ENCODE measurements around the gene NPFF. TPM values are rescaled to one million over a fixed set of nuclear protein-coding genes. Genes with fewer than 3 reads are reported as not detected.

NPFF gene
- total and polyA plus RNA-seq, 2 of the 13 experiments (the other 11 are each of a cell fraction or from before 2014, with no cell fraction given): not detected

DNA sequence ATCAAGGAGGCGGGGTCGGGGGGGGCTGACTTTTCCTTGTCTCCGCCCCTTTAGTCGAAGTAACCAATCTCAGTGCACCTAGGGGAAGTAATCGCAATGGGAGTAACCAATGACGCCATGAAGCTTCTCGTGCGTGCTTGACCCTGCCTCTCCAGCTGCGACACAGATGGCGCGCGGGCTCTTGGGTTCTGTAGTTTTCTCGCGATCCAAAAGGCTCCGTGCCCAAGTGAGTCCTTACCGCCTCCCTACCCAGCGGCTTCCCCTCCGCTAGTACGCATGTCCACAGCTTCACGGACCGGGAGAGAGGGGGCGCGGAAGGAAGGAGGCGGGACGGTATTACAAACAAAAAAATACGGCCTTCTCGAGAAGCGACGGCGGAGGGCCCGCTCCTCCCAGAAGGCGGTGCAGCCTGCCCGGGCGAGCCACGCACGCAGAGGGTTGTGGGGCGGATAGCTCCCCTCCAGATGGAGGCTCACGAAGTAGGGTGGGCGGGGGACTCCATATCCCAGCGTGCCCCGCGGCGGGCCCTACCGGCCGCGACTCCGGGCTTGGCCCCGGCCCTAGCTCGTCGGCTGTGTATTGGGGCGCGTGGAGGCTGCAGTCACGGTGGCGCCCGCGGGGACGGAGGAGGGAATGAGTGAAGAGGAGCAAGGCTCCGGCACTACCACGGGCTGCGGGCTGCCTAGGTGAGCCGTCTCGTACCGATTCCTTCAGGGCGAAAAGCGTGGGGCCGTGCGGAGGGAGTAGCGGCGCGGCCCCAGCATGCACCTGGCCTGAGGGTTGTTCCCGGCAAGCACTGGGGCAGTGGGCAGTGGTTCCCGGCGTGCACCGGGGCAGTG lies 6.3 kb downstream of the NPFF start, which contains the start of gene TARBP2:
TARBP2 (plus strand) TSS at position 508 of the 839 bp plus-strand sequence; CDS start at position 634, 126 bp downstream.
- H3K4me3 ChIP-seq (replicated peaks in 1 of 3; ENCODE audit: insufficient read depth in 1 of 3, low read depth in 2 of 3, low read length in 3 of 3): peak within 1 kb of the TSS; percentile 69 to 78 (median 76)
- H3K27ac ChIP-seq (ENCODE audit: extremely low read length, insufficient read depth, low read length): peak within 1 kb of the TSS; percentile 88
- H3K4me2 ChIP-seq (ENCODE audit: low read depth, low read length): peak within 1 kb of the TSS; percentile 96
- H3K27me3 ChIP-seq (ENCODE audit: control insufficient read depth in 1 of 2, insufficient read depth in 2 of 2, low read length in 2 of 2): no peaks in the 10 kb centered on the region; a peak in 1 of 5 replicates
- H3K36me3 ChIP-seq (replicated peaks in 1 of 2; ENCODE audit: control insufficient read depth in 1 of 2, insufficient read depth in 2 of 2, low read length in 2 of 2): peaks cover 7 to 17% of the 10 kb centered on the region in 2 experiments; a peak in 4 of 5 replicates
- peak within 1 kb of the TSS; percentile 89 for H3K9ac ChIP-seq (ENCODE audit: insufficient read depth, low read depth, low read length)
- ATAC-seq (peak; percentile 83), DNase-seq (ENCODE audit: low spot score) (peak; percentile 99), FAIRE-seq (peak; percentile 100)
- WGBS (ENCODE audit: low lambda C conversion rate): 0% methylated on average over 7 of the region's 74 CpGs
- intact Hi-C loops (cut with micrococcal nuclease; ENCODE audit: unreplicated experiment) (loop anchor here (2.0 kb wide), 2 partner anchors 152 to 180 kb away; partner anchors contain the start of gene AAAS), in situ Hi-C loops (cut with HindIII; ENCODE audit: extremely low pct_ligation_motif_present, low pct_unique_long_range_greater_than_20kb) (loop anchor here (5.0 kb wide), 1 partner anchor 174 kb away; no protein-coding TSS in a partner anchor)
- ChIA-PET CTCF (ENCODE audit: low intra/inter-chr PET ratio, low total read pairs) (no interaction called here), POLR2A (interaction anchor here (0.6 to 3.4 kb wide), 47 partner anchors 9 to 779 kb away, joined by 3 to 58 read pairs (median 5); partner anchors contain the start of genes AAAS, ATF7, ATP5MC2 and CBX5)
- H4K20me1 ChIP-seq (ENCODE audit: insufficient read depth, low read length): no peaks in the 10 kb centered on the region
- H3K79me2 ChIP-seq (ENCODE audit: insufficient read depth, low read length): peaks cover 16% of the 10 kb centered on the region
- peaks cover 48% of the 10 kb centered on the region for H3K4me1 ChIP-seq (ENCODE audit: insufficient read depth, low read length)
- BruUV-seq (replicated peaks): no TSS peak
- H2AFZ ChIP-seq (ENCODE audit: low read length): no peak within 1 kb of the TSS
- H3K9me3 ChIP-seq (ENCODE audit: low read length): no peaks in the 10 kb centered on the region
- no peak for TF ChIP-seq PLRG1 (conservative IDR thresholded peaks at IDR 0.05)
- peak; percentile 82 for TF ChIP-seq DR1 (CRISPR knock-in tag; IDR thresholded peaks at IDR 0.05)
- no peak for TF ChIP-seq SMC3 (IDR thresholded peaks at IDR 0.05; ENCODE audit: low read length)
- peak; percentile 56 for TF ChIP-seq IKZF4 (CRISPR knock-in tag; IDR thresholded peaks at IDR 0.05; ENCODE audit: borderline replicate concordance, low read depth, not compliant biosample characterization)
- no peak; the same call in 1 of the 2 replicates for TF ChIP-seq ZBTB33 (CRISPR knock-in tag; IDR thresholded peaks at IDR 0.05)
- TF ChIP-seq, protein P1, sequence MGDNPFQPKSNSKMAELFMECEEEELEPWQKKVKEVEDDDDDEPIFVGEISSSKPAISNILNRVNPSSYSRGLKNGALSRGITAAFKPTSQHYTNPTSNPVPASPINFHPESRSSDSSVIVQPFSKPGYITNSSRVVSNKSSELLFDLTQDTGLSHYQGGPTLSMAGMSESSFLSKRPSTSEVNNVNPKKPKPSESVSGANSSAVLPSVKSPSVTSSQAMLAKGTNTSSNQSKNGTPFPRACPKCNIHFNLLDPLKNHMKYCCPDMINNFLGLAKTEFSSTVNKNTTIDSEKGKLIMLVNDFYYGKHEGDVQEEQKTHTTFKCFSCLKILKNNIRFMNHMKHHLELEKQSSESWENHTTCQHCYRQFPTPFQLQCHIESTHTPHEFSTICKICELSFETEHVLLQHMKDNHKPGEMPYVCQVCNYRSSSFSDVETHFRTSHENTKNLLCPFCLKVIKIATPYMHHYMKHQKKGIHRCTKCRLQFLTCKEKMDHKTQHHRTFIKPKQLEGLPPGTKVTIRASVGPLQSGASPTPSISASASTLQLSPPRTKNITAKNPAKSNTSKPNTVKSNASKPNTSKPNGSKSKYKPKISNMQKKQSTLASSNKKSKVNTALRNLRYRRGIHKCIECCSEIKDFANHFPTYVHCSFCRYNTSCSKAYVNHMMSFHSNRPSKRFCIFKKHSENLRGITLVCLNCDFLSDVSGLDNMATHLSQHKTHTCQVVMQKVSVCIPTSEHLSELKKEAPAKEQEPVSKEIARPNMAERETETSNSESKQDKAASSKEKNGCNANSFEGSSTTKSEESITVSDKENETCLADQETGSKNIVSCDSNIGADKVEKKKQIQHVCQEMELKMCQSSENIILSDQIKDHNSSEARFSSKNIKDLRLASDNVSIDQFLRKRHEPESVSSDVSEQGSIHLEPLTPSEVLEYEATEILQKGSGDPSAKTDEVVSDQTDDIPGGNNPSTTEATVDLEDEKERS (CRISPR knock-in tag; IDR thresholded peaks at IDR 0.05): no peak
- TF ChIP-seq FOXO4 (CRISPR knock-in tag; conservative IDR thresholded peaks at IDR 0.05): no peak
- TF ChIP-seq REXO4 (CRISPR knock-in tag; IDR thresholded peaks at IDR 0.05; ENCODE audit: borderline replicate concordance): no peak
- no peak for TF ChIP-seq MTA1 (CRISPR knock-in tag; IDR thresholded peaks at IDR 0.05; ENCODE audit: borderline replicate concordance)
- no peak for TF ChIP-seq ATAD3A (CRISPR knock-in tag; IDR thresholded peaks at IDR 0.05)
- TF ChIP-seq ZFP36 (IDR thresholded peaks at IDR 0.05; ENCODE audit: borderline replicate concordance, low read depth, low read length, partially characterized antibody): no peak
- TF ChIP-seq ETV6 (CRISPR knock-in tag; conservative IDR thresholded peaks at IDR 0.05): no peak
- no peak for TF ChIP-seq ZNF562 (CRISPR knock-in tag; IDR thresholded peaks at IDR 0.05; ENCODE audit: borderline replicate concordance)
- TF ChIP-seq MIER2 (CRISPR knock-in tag; IDR thresholded peaks at IDR 0.05): no peak
- no peak; the same call in 1 of the 2 replicates for TF ChIP-seq SIN3A (IDR thresholded peaks at IDR 0.05; ENCODE audit: borderline replicate concordance, low read depth, low read length)
- peak; percentile 75 for TF ChIP-seq ZNF317 (CRISPR knock-in tag; IDR thresholded peaks at IDR 0.05)
- no peak for TF ChIP-seq PCBP2 (optimal IDR thresholded peaks at IDR 0.05; ENCODE audit: low read depth, low read length, poor library complexity, severe bottlenecking)
